DND-41 (cell line): ENCODE results near the gene TPCN1.

Experiments
- CTCF ChIP-seq: IDR thresholded peaks from 2 replicates; pipeline ENCODE4 v1.5.1; 2012; ENCODE audit warnings: borderline replicate concordance, low read length, moderate library complexity, mild to moderate bottlenecking; ENCODE audit not compliant: poor library complexity, severe bottlenecking; ENCODE audit errors: extremely low read depth
- EZH2 ChIP-seq: IDR thresholded peaks from 3 replicates; pipeline ENCODE4 v1.6.1; 2012; ENCODE audit warnings: borderline replicate concordance, low read depth, mild to moderate bottlenecking, moderate library complexity, low read length, inconsistent platforms; ENCODE audit not compliant: severe bottlenecking

GRCh38 chr12:113329791-113330417 lies 108.6 kb downstream of the TPCN1 start:
- TF ChIP-seq CTCF (no peak), EZH2 (no peak)
